ENCODE data around the gene RMRP.

Gene RMRP

GRCh38 chr9:35686222-35687203, 28.7 kb upstream of the RMRP start:
- DNase-seq (ENCODE audit: low spot score): no peak

DNA sequence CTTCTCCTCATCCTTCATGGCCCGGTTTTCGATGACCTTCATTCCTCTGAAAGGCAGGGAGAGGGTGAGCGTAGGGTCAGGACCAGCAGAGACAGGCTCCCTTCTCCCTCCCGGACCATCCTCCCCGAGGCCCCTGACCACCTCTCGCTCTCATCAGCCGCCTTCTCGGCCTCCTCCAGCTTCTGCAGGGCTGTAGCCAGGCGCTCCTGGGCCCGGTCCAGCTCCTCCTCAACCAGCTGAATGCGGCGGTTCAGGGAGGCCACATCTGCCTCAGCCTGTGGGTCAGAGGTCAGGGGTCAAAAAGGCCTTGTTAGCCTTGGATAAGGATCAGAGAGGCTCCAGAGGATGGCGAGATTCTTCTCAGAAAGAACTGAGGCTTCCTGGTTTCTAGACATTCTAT, 27.7 kb upstream of the RMRP start:
- DNase-seq (ENCODE audit: low spot score): no peak

DNA sequence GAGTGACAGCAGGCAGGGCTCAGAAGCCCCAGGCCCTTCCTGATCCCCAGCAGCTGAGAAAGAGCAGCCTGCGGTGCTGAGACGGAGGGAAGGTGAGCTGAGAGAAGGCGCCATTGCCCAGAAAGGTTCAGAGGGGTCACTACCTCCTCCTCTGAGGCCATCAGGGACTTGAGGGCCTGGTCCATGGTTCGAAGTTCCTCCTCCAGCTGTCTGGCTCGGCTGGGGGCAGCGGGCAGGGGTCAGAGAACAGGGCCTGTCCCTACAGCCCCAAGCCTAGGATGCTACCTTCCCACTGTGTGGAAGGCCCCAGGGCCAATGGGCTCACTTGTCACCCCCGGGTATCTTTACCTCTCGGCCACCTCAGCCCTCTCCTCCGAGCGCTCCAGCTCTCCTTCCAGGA, 27.1 kb upstream of the RMRP start:
- no peak for DNase-seq (ENCODE audit: low spot score)

DNA sequence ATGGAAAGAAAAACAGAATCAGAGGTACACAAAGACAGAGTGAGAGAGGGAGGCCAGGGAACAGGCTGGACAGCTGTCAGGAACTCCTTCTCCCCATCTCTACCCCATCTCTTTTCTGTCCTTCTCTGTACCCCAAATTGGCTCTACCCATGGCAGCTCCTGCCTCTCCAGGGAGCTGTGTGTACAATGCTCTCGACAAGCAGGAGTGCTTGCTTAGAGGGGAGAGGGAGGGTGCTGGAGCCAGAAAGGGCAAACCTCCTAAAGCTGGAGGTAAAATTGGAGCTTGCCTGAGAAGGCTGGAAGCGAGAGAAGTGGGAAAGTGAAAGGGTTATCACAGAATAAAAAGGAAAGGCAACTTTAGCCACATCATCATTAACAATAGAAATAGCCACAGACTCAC, 25.5 kb upstream of the RMRP start:
- no peak for DNase-seq (ENCODE audit: low spot score)

DNA sequence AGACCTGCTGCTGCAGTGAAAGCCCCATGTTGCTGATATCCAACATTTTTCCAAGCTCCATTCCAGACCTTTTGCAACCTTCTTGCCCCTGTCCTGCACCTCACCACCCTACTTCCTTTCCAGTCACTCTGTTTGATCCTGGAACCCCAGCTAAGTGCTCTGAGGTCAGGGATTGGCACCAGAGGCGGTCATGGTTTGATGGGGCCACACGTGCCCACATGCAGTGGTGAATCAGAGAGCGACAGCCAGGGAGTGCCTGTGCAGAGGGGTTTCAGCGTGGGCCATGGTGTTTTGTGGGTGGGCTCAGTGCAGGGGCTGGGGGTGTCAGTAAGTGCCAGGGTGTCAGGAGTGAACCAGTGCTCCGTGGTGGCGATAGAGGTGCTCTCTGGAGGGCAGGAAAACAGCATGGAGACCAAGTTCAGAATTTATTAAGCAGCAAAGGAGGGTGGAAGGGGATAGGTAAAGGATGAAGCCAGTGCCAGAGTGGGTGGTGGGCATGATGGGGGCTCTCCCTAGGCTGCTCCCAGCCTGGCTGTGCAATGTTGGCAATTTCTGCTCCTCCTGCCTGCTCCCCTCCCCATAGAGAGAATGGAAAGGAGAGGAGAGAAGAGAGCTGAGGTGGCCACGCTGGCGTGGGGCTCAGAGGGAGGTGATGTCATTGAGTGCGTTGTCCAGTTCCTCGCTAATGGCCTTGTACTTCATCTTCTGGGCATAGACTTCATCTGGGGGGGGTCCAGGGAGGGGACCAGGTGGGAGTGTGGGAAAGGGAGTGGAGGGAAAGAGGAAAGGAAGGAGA, 24.9 kb upstream of the RMRP start:
- no peak for DNase-seq (ENCODE audit: low spot score)

DNA sequence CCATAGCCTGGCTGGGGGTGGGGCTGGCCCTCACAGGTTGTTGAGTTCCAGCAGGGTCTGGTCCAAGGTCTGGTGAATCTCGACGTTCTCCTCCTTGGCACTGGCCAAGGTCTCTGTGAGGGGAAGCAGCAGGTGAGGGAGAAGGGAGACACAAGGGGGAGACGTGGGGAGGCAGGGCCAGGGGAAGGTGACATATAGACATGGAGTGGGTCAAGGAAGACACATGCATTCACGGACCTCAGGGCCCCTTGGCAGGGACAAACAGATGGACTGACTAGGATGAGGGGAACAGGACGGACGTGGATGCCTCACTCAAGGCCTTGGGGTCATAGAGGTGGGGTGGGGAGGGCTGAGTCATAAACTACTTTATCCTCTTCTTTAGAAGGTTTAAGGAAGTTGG, 24.2 kb upstream of the RMRP start:
- no peak for DNase-seq (ENCODE audit: low spot score)

DNA sequence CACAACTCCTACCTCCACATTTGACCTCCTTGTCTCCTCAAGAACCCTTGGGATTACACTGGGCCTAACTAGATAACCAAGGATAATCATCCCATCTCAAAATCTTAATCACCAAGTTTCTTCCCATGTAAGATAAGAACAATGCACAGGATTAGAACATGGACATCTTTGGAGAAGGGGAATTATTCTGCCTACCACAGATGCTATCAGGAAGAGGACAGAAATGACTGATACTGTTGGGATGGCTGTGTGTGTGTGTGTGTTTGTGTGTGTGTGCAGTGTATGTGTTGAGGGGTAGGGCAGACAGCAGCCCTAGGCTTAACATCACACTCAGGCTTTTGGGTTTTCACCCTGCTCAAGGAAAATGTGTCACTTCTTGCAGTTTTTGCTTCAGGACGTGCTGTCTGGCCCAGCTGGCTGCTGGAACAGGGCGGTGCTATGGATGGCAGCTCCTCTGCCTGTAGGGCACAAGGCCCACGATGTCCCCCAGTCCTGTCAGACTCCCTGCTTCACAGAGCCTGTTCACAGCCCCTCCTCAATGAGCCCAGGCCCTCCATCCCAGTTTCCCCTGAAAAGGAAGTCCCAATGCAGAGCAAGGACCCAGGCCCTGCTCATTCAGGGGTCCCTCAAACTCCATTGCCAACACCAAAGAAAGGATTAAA, 23.7 kb upstream of the RMRP start:
- no peak for DNase-seq (ENCODE audit: low spot score)

- DNase-seq (ENCODE audit: low spot score): no peak
Measured at GRCh38 chr9:35680331-35681105, 22.7 kb upstream of the RMRP start.

- no peak for DNase-seq (ENCODE audit: low spot score)
Measured at GRCh38 chr9:35679766-35680330, 22.0 kb upstream of the RMRP start.

DNA sequence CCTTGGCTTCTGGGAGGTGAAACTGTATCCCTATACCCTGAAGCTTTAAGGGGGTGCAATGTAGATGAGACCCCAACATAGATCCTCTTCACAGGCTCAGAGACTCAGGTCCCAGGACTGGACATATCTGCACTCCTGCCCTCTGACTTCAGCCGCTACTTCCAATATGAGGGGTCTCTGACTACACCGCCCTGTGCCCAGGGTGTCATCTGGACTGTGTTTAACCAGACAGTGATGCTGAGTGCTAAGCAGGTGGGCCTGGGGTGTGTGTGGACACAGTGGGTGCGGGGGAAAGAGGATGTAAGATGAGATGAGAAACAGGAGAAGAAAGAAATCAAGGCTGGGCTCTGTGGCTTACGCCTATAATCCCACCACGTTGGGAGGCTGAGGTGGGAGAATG, 21.3 kb upstream of the RMRP start:
- DNase-seq (ENCODE audit: low spot score): no peak

DNA sequence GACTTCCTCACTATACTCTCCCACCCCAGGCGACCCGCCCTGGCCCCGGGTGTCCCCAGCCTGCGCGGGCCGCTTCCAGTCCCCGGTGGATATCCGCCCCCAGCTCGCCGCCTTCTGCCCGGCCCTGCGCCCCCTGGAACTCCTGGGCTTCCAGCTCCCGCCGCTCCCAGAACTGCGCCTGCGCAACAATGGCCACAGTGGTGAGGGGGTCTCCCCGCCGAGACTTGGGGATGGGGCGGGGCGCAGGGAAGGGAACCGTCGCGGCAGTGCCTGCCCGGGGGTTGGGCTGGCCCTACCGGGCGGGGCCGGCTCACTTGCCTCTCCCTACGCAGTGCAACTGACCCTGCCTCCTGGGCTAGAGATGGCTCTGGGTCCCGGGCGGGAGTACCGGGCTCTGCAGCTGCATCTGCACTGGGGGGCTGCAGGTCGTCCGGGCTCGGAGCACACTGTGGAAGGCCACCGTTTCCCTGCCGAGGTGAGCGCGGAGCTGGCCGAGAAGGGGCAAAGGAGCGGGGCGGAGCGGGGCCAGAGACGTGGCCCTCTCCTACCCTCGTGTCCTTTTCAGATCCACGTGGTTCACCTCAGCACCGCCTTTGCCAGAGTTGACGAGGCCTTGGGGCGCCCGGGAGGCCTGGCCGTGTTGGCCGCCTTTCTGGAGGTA, 18.0 kb upstream of the RMRP start:
- DNase-seq (ENCODE audit: low spot score): no peak

- DNase-seq (ENCODE audit: low spot score): no peak
Measured at GRCh38 chr9:35675204-35675603, 17.4 kb upstream of the RMRP start.

GRCh38 chr9:35674025-35674361, 16.2 kb upstream of the RMRP start:
- DNase-seq (ENCODE audit: low spot score): no peak

DNA sequence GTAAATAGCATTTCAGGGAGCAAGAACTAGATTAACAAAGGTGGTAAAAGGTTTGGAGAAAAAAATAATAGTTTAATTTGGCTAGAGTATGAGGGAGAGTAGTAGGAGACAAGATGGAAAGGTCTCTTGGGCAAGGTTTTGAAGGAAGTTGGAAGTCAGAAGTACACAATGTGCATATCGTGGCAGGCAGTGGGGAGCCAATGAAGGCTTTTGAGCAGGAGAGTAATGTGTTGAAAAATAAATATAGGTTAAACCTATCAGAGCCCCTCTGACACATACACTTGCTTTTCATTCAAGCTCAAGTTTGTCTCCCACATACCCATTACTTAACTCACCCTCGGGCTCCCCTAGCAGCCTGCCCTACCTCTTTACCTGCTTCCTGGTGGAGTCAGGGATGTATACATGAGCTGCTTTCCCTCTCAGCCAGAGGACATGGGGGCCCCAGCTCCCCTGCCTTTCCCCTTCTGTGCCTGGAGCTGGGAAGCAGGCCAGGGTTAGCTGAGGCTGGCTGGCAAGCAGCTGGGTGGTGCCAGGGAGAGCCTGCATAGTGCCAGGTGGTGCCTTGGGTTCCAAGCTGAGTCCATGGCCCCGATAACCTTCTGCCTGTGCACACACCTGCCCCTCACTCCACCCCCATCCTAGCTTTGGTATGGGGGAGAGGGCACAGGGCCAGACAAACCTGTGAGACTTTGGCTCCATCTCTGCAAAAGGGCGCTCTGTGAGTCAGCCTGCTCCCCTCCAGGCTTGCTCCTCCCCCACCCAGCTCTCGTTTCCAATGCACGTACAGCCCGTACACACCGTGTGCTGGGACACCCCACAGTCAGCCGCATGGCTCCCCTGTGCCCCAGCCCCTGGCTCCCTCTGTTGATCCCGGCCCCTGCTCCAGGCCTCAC, 15.6 kb upstream of the RMRP start, which contains the start of gene CA9:
Gene CA9, plus strand, starts transcription at position 797 of the 893 bp plus-strand sequence. Its CDS starts 32 bp downstream, at position 829.
- no peak for DNase-seq (ENCODE audit: low spot score)

- no peak for DNase-seq (ENCODE audit: low spot score)
Measured at GRCh38 chr9:35669331-35670145, 11.7 kb upstream of the RMRP start.

GRCh38 chr9:35667939-35668338, 10.1 kb upstream of the RMRP start:
- no peak for DNase-seq (ENCODE audit: low spot score)

- DNase-seq (ENCODE audit: low spot score): no peak
Measured at GRCh38 chr9:35666549-35666948, 8.7 kb upstream of the RMRP start.

DNA sequence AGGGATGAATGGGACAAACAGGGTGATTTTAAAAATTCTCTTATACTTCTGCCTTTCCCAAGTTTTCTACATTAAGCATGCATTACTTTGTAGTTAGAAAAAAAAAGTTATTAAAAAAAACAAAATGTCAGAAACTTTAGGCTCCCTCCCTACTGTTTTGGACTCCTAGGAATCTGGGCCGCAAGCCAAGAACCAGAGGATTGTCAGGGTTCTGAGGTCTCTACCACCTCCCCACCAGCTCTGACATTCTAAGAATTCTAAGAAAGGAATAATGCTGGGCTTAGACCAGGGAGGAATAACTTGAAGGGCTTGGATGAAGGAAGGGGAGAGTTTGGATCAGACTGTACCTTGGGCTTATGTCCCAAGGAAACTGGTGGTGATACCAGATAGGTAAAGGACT, 8.2 kb upstream of the RMRP start:
- DNase-seq (ENCODE audit: low spot score): no peak

DNA sequence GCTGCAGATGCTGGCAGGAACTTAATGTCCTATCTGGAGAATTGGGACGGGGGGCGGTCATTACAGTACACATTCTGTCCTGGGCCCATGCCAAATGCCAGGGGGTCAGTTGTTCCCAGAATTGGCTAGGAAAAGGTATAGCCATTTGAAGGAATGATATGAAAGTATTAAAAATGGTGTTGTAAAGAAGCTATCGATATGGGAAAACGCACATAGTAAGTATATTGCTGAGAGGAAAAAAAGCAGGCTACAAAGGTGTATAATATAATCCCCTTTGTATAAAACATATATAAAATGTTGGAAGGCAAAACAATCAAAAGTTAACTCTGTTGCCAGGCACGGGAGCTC, 7.6 kb upstream of the RMRP start:
- no peak for DNase-seq (ENCODE audit: low spot score)

Data from CD4-positive, alpha-beta T cell treated with Interleukin-15 for 4 hours (primary cell).